A673 (cell line): ENCODE data around the gene PACRG. TPM values are rescaled to one million over a fixed set of nuclear protein-coding genes. Genes with fewer than 3 reads are reported as not detected.

Experiments used
- BruUV-seq: library from RNA; stranded (reverse); fragments of 400-500 nt; replicated peaks from 2 replicates; lab custom pipeline; 2021; lab: Mats Ljungman, UMichigan
- CTCF ChIA-PET: fragments of 300-600 bp; sonication (Branson Sonifier 250); formaldehyde crosslinking; loops from one replicate; lab custom pipeline; 2022; ENCODE audit warnings: antibody characterized with exemption; lab: Charles Lee
- POLR2A ChIA-PET: fragments of 300-600 bp; sonication (Branson Sonifier 250); formaldehyde crosslinking; loops from one replicate; lab custom pipeline; 2022; ENCODE audit warnings: antibody characterized with exemption; ENCODE audit not compliant: low non-redundant PET; lab: Charles Lee
- DNase-seq: peaks from one replicate; pipeline ENCODE4 v3.0.0-alpha.2; 2015; ENCODE audit warnings: low spot score
- H3K27ac ChIP-seq: fragments of 200-600 bp; sonication (generic); 2 replicates; pipeline ENCODE4 v1.5.1; 2016; ENCODE audit warnings: mixed run types, low read depth, mild to moderate bottlenecking, mixed read lengths, antibody characterized with exemption, low read length; ENCODE audit not compliant: poor library complexity, severe bottlenecking
- H3K27me3 ChIP-seq: fragments of 200-600 bp; sonication (generic); replicated peaks from 2 replicates; pipeline ENCODE4 v1.6.1; 2017; ENCODE audit warnings: mixed run types, low read depth, mild to moderate bottlenecking, mixed read lengths, antibody characterized with exemption, low read length; ENCODE audit not compliant: insufficient read depth, poor library complexity
- H3K36me3 ChIP-seq: fragments of 200-600 bp; sonication (generic); 2 replicates; pipeline ENCODE4 v1.6.1; 2016; ENCODE audit warnings: mixed run types, mild to moderate bottlenecking, mixed read lengths, antibody characterized with exemption, low read length; ENCODE audit not compliant: insufficient read depth, poor library complexity, severe bottlenecking
- H3K4me1 ChIP-seq: fragments of 200-600 bp; sonication (generic); 2 replicates; pipeline ENCODE4 v1.6.1; 2017; ENCODE audit warnings: mixed run types, mild to moderate bottlenecking, mixed read lengths, antibody characterized with exemption, low read length; ENCODE audit not compliant: insufficient read depth, poor library complexity, severe bottlenecking
- H3K4me3 ChIP-seq: fragments of 200-600 bp; sonication (generic); 2 replicates; pipeline ENCODE4 v1.5.1; 2016; ENCODE audit warnings: low read depth, mixed run types, mild to moderate bottlenecking, mixed read lengths, low read length; ENCODE audit not compliant: poor library complexity, severe bottlenecking
- H3K9me3 ChIP-seq: fragments of 200-600 bp; sonication (generic); 2 replicates; pipeline ENCODE4 v1.6.1; 2016; ENCODE audit warnings: mixed run types, low read depth, mild to moderate bottlenecking, mixed read lengths, antibody characterized with exemption, low read length; ENCODE audit not compliant: poor library complexity, severe bottlenecking
- EZH2 ChIP-seq: fragments of 200-600 bp; sonication (generic); IDR thresholded peaks from 2 replicates; pipeline ENCODE4 v1.6.1; 2017; ENCODE audit warnings: borderline replicate concordance, low read depth, mild to moderate bottlenecking, mixed read lengths, antibody characterized with exemption, low read length; ENCODE audit not compliant: poor library complexity, severe bottlenecking
- intact Hi-C: fragments of 100-400 bp; cut with micrococcal nuclease; formaldehyde crosslinking; loops from one replicate; pipeline ENCODE4 v1.10.0; 2022; ENCODE audit not compliant: unreplicated experiment
- total RNA-seq: library from RNA; stranded (reverse); gene quantifications from 2 replicates; pipeline ENCODE4 v1.2.3, GENCODE V29; 2021
- TF ChIP-seq, protein P1 (sequence below): fragments of 300-800, 200-600 bp; sonication (generic); conservative IDR thresholded peaks from 2 replicates; pipeline ENCODE4 v1.5.1; 2017; ENCODE audit warnings: low read depth, mild to moderate bottlenecking, antibody characterized with exemption, low read length, moderate library complexity, mixed read lengths

The PACRG gene
- total RNA-seq, 1 experiment from 2014 or later, result not detected

DNA sequence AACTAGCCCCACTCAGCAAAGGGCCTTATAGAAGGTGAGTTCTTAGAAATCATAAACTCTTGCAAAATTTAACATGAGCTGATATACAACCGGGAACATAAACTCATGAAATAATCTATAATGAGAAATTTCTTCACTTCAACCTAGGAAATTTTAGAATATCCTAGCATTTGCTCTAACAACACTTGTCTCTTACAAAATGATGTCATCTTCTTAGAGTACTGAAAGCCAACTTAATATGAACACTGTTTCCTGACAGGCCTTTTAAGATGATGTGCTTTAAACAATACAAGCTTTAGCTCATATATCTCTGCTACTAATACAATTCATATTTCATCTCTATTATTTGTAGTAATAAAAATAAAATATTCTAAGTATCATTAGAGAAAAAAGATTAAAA lies 932 bp downstream of the PACRG start:
- POLR2A ChIA-PET, result no interaction called here
- CTCF ChIA-PET, result no interaction called here
- no peak for DNase-seq
- H3K27ac ChIP-seq, result no peak overlapping the region
- no peaks in the 10 kb centered on the region for H3K36me3 ChIP-seq
- H3K4me1 ChIP-seq, result no peaks in the 10 kb centered on the region
- H3K9me3 ChIP-seq, result no peaks in the 10 kb centered on the region
- H3K27me3 ChIP-seq, result no peaks in the 10 kb centered on the region
- TF ChIP-seq EZH2, result no peak
- TF ChIP-seq, protein P1, sequence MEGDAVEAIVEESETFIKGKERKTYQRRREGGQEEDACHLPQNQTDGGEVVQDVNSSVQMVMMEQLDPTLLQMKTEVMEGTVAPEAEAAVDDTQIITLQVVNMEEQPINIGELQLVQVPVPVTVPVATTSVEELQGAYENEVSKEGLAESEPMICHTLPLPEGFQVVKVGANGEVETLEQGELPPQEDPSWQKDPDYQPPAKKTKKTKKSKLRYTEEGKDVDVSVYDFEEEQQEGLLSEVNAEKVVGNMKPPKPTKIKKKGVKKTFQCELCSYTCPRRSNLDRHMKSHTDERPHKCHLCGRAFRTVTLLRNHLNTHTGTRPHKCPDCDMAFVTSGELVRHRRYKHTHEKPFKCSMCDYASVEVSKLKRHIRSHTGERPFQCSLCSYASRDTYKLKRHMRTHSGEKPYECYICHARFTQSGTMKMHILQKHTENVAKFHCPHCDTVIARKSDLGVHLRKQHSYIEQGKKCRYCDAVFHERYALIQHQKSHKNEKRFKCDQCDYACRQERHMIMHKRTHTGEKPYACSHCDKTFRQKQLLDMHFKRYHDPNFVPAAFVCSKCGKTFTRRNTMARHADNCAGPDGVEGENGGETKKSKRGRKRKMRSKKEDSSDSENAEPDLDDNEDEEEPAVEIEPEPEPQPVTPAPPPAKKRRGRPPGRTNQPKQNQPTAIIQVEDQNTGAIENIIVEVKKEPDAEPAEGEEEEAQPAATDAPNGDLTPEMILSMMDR, result no peak
- no TSS peak for BruUV-seq
- intact Hi-C loops, result no loop called here
- H3K4me3 ChIP-seq, result no peak overlapping the region

DNA sequence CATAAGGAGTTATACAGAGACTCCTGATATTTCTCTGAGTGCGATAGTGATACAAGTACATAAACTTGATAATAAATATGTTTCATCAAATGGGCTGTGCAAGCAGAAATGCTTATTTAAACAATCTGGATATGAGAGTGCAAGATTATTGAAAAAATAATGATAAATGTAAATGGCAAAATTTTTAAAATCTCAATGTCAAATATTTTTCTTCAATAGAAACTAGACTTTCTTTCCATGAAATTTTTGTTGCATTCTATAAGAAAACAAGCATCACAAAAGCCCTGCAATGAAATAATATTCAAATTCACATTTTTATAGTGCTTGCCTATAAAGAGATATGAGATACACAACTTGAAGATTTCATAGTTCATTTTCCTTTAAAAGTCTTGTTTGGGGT lies 2.7 kb downstream of the PACRG start:
- H3K27ac ChIP-seq, result no peak overlapping the region
- ChIA-PET CTCF (no interaction called here), POLR2A (no interaction called here)
- H3K27me3 ChIP-seq, result no peaks in the 10 kb centered on the region
- H3K9me3 ChIP-seq, result no peaks in the 10 kb centered on the region
- no peak for TF ChIP-seq EZH2
- TF ChIP-seq, protein P1, result no peak
- H3K4me3 ChIP-seq, result no peak overlapping the region
- BruUV-seq, result no TSS peak
- no peaks in the 10 kb centered on the region for H3K36me3 ChIP-seq
- no peaks in the 10 kb centered on the region for H3K4me1 ChIP-seq
- no peak for DNase-seq
- intact Hi-C loops, result no loop called here

DNA sequence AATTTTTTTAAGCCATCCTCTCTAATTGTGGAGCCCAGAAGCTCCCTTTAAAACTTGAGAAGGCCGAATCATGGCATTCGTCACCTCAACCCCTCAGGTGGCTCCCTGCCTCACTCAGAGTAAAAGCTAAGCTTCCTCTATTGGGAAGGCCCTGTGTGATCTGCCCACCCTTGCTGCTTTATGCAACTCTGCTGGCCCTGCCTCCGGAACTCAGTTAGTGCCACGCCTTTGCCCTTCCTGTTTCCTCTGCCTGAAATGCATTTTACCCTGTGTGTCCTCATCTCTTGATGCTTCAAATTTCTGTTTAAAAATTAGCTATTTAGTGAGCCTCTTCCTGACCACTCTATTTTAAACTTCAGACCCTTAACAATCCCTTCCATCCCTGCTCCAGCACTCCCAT lies 5.7 kb downstream of the PACRG start:
- CTCF ChIA-PET, result no interaction called here
- DNase-seq, result no peak
- intact Hi-C loops, result no loop called here
- TF ChIP-seq EZH2, result no peak
- TF ChIP-seq, protein P1, result no peak
- Histone ChIP-seq H3K27me3 (no peaks in the 10 kb centered on the region), H3K9me3 (no peaks in the 10 kb centered on the region), H3K27ac (no peak overlapping the region), H3K36me3 (no peaks in the 10 kb centered on the region), H3K4me1 (no peaks in the 10 kb centered on the region), H3K4me3 (no peak overlapping the region)
- no TSS peak for BruUV-seq
- POLR2A ChIA-PET, result no interaction called here
